Effector memory CD8-positive, alpha-beta T cell (primary cell): Measurements from ENCODE around the gene RNF130.

Experiments
- ATAC-seq: fragments of 150-1000 bp; cut with Tn5 transposase; replicated peaks from 2 replicates; pipeline ENCODE4 v1.10.0; 2021; ENCODE audit warnings: mild to moderate bottlenecking, moderate library complexity
- DNase-seq, 3 experiments: peaks; one replicate each; pipeline ENCODE4 v3.0.0; 2021
- H3K27ac Mint-ChIP-seq, 2 donors: one replicate each; pipeline ENCODE4 v1.8.0; 2022; ENCODE audit warnings: mild to moderate bottlenecking in 2 of 2, mixed read lengths in 2 of 2, moderate library complexity in 2 of 2
- H3K27me3 Mint-ChIP-seq, 2 donors: one replicate each; pipeline ENCODE4 v1.8.0; 2022; ENCODE audit warnings: mixed read lengths in 2 of 2
- H3K36me3 Mint-ChIP-seq: one replicate; pipeline ENCODE4 v1.8.0; 2022; ENCODE audit warnings: mild to moderate bottlenecking, moderate library complexity, mixed read lengths; ENCODE audit not compliant: insufficient read depth
- H3K4me1 Mint-ChIP-seq, 2 donors: one replicate each; pipeline ENCODE4 v1.8.0; 2022; ENCODE audit warnings: low read depth in 2 of 2, mixed read lengths in 2 of 2
- H3K4me3 Mint-ChIP-seq, 2 donors: one replicate each; pipeline ENCODE4 v1.8.0; 2022; ENCODE audit warnings: mild to moderate bottlenecking in 2 of 2, mixed read lengths in 2 of 2, moderate library complexity in 2 of 2
- H3K9me3 Mint-ChIP-seq, 2 donors: one replicate each; pipeline ENCODE4 v1.8.0; 2022; ENCODE audit warnings: mixed read lengths in 2 of 2

Gene RNF130

GRCh38 chr5:179909224-179909623 lies 162.3 kb downstream of the RNF130 start:
- Mint-ChIP-seq H3K4me1 (peaks cover 8 to 12% of the 10 kb centered on the region in 2 donors), H3K27ac (peak overlapping the region in 1 of 2 donors; percentile 79), H3K36me3 (peaks cover 11% of the 10 kb centered on the region), H3K27me3 (no peaks in the 10 kb centered on the region), H3K4me3 (peak overlapping the region in 1 of 2 donors; percentile 1), H3K9me3 (no peaks in the 10 kb centered on the region)
- DNase-seq (no peak), ATAC-seq (no peak)

GRCh38 chr5:179908528-179908927 lies 163.0 kb downstream of the RNF130 start:
- peaks cover 12% of the 10 kb centered on the region for H3K36me3 Mint-ChIP-seq

GRCh38 chr5:179907556-179908324 lies 163.8 kb downstream of the RNF130 start, which contains the start of gene TBC1D9B:
TSS of gene TBC1D9B (minus strand) at chr5:179907897. CDS start at chr5:179907821, 76 bp downstream.
- Mint-ChIP-seq H3K27ac (peak within 1 kb of the TSS; percentile 10 to 88), H3K27me3 (no peaks in the 10 kb centered on the region), H3K9me3 (no peaks in the 10 kb centered on the region), H3K4me1 (peaks cover 9 to 12% of the 10 kb centered on the region in 2 donors), H3K36me3 (peaks cover 12% of the 10 kb centered on the region), H3K4me3 (peak within 1 kb of the TSS; percentile 81 to 86)
- ATAC-seq (peak; percentile 91), DNase-seq (peak; percentile 60 to 68 (median 64))

More at GRCh38 chr5:179908528-179908927, 163.0 kb downstream of the RNF130 start:
- peaks cover 7 to 12% of the 10 kb centered on the region in 2 donors for H3K4me1 Mint-ChIP-seq
- no peaks in the 10 kb centered on the region for H3K27me3 Mint-ChIP-seq
- H3K27ac Mint-ChIP-seq, result peak overlapping the region; percentile 10 to 79
- peak overlapping the region; percentile 66 to 73 for H3K4me3 Mint-ChIP-seq
- no peaks in the 10 kb centered on the region for H3K9me3 Mint-ChIP-seq
- DNase-seq (no peak), ATAC-seq (no peak)

GRCh38 chr5:179906795-179907555 lies 164.6 kb downstream of the RNF130 start:
- no peaks in the 10 kb centered on the region for H3K9me3 Mint-ChIP-seq
- H3K27ac Mint-ChIP-seq, result peak overlapping the region in 1 of 2 donors; percentile 88
- H3K4me1 Mint-ChIP-seq, result peaks cover 9 to 12% of the 10 kb centered on the region in 2 donors
- ATAC-seq, result peak; percentile 28
- no peaks in the 10 kb centered on the region for H3K27me3 Mint-ChIP-seq
- peak in 1 of 3 experiments; percentile 17 for DNase-seq
- peak overlapping the region; percentile 81 to 86 for H3K4me3 Mint-ChIP-seq
- peaks cover 12% of the 10 kb centered on the region for H3K36me3 Mint-ChIP-seq

- Mint-ChIP-seq H3K36me3 (peaks cover 12% of the 10 kb centered on the region), H3K4me3 (peak overlapping the region; percentile 81 to 86), H3K9me3 (no peaks in the 10 kb centered on the region), H3K27me3 (no peaks in the 10 kb centered on the region), H3K4me1 (peaks cover 11 to 12% of the 10 kb centered on the region in 2 donors), H3K27ac (peak overlapping the region; percentile 69 to 86)
- no peak for DNase-seq
- no peak for ATAC-seq
Observed at GRCh38 chr5:179906294-179906794, 165.2 kb downstream of the RNF130 start.

GRCh38 chr5:179905161-179905560 lies 166.4 kb downstream of the RNF130 start:
- H3K27ac Mint-ChIP-seq, result no peak overlapping the region
- no peaks in the 10 kb centered on the region for H3K9me3 Mint-ChIP-seq
- H3K4me1 Mint-ChIP-seq, result peaks cover 12% of the 10 kb centered on the region in 2 donors
- DNase-seq (no peak), ATAC-seq (no peak)
- no peak overlapping the region for H3K4me3 Mint-ChIP-seq
- peaks cover 12% of the 10 kb centered on the region for H3K36me3 Mint-ChIP-seq
- H3K27me3 Mint-ChIP-seq, result no peaks in the 10 kb centered on the region
